Upper lobe of left lung (tissue), 6 donors: ENCODE results near the gene MICOS13. TPM values are rescaled to one million over a fixed set of nuclear protein-coding genes. Genes with fewer than 3 reads are reported as not detected.

Source experiments
- ATAC-seq, 2 donors: fragments of 200-7000 bp; cut with Tn5 transposase; one replicate each; pipeline ENCODE4 v1.9.1; 2022; ENCODE audit warnings: mild to moderate bottlenecking in 2 of 2, moderate library complexity in 2 of 2; ENCODE audit not compliant: low FRiP score in 2 of 2
- DNase-seq, 2 donors: peaks; one replicate each; pipeline ENCODE4 v3.0.0-alpha.2; 2019 to 2020
- H3K27ac ChIP-seq, 4 donors: fragments of 200-600 bp; sonication (generic); one replicate each; pipeline ENCODE4 v1.5.1; 2016 to 2019
- H3K27me3 ChIP-seq, 4 donors: fragments of 200-600 bp; sonication (generic); one replicate each; pipeline ENCODE4 v1.5.1; 2017 to 2019
- H3K36me3 ChIP-seq, 4 donors: fragments of 200-600 bp; sonication (generic); one replicate each; pipeline ENCODE4 v1.5.1; 2016 to 2019
- H3K4me1 ChIP-seq, 4 donors: fragments of 200-600 bp; sonication (generic); one replicate each; pipeline ENCODE4 v1.5.1; 2018 to 2019
- H3K4me3 ChIP-seq, 4 donors: fragments of 200-600 bp; sonication (generic); one replicate each; pipeline ENCODE4 v1.5.1; 2017 to 2019; ENCODE audit warnings: mild to moderate bottlenecking in 2 of 4, moderate library complexity in 1 of 4
- H3K9me3 ChIP-seq, 4 donors: fragments of 200-600 bp; sonication (generic); one replicate each; pipeline ENCODE4 v1.5.1; 2018 to 2019
- EP300 ChIP-seq, 4 donors: sonication (generic); formaldehyde crosslinking; IDR thresholded peaks; one replicate each; pipeline ENCODE4 v1.5.1; 2017; ENCODE audit warnings: antibody characterized with exemption in 4 of 4, control low read depth in 2 of 4
- POLR2A ChIP-seq, 4 donors: fragments of 450-650 bp; IDR thresholded peaks; one replicate each; pipeline ENCODE4 v1.5.1; 2016 to 2017; ENCODE audit warnings: antibody characterized with exemption in 4 of 4, mild to moderate bottlenecking in 2 of 4
- POLR2AphosphoS5 ChIP-seq, 2 donors: sonication (generic); formaldehyde crosslinking; IDR thresholded peaks; one replicate each; pipeline ENCODE4 v1.5.1; 2017; ENCODE audit warnings: antibody characterized with exemption in 2 of 2
- WGBS, 2 donors: methylation state at CpG; one replicate each; pipeline ENCODE4 v1.1.5; 2017 to 2018; 5-methylcytosine and 5-hydroxymethylcytosine counted together
- total RNA-seq, 6 donors: library from RNA; depleted of rRNA in 4 of 6; stranded (reverse); fragments of >200 nt in 4 of 6; gene quantifications; one replicate each; pipeline versions ENCODE4 v1.1.0 to v1.2.1, GENCODE V29; 2016 to 2021
- TF ChIP-seq, protein P1 (sequence below), 6 experiments: fragments of 450-650 bp in 4 of 6; fragments of 200-600 bp in 2 of 6; sonication (generic) in 2 of 6; IDR thresholded peaks; one replicate each; pipeline ENCODE4 v1.5.1; 2016 to 2019; ENCODE audit warnings: antibody characterized with exemption in 6 of 6
- donor health status: DM: no; HTN: no; CAD: no; lungs with moderate emphysema.
- donor health status: DM: no; HTN: yes; CAD: no; lungs with severe emphysema.

The MICOS13 gene
- total RNA-seq, 6 donors from 2014 or later = 19.1 to 63.2 (median 34.2) TPM

DNA sequence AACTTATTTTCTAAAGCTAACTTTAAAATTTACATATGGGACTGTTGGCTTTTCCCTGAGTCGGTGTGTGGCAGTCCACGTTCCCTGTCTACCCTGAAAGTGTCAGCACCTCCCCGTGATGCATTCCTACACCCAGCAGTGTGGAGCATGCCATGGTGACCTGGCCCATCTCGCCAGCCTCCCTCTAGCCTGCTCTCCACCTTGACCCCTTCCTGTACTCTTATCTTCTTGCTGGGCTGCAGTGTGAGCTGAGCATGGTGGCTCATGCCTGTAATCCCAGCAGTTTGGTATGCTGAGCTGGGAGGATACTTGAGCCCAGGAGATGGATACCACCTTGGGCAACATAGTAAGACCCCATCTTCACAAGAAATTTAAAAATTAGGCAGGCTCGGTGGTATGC lies 25.4 kb downstream of the MICOS13 start:
- Histone ChIP-seq H3K4me1 (no peaks in the 10 kb centered on the region), H3K4me3 (no peak overlapping the region), H3K9me3 (no peaks in the 10 kb centered on the region), H3K36me3 (peaks cover 76 to 100% (median 95%) of the 10 kb centered on the region in 4 donors), H3K27ac (no peak overlapping the region), H3K27me3 (no peaks in the 10 kb centered on the region)
- TF ChIP-seq, protein P1, sequence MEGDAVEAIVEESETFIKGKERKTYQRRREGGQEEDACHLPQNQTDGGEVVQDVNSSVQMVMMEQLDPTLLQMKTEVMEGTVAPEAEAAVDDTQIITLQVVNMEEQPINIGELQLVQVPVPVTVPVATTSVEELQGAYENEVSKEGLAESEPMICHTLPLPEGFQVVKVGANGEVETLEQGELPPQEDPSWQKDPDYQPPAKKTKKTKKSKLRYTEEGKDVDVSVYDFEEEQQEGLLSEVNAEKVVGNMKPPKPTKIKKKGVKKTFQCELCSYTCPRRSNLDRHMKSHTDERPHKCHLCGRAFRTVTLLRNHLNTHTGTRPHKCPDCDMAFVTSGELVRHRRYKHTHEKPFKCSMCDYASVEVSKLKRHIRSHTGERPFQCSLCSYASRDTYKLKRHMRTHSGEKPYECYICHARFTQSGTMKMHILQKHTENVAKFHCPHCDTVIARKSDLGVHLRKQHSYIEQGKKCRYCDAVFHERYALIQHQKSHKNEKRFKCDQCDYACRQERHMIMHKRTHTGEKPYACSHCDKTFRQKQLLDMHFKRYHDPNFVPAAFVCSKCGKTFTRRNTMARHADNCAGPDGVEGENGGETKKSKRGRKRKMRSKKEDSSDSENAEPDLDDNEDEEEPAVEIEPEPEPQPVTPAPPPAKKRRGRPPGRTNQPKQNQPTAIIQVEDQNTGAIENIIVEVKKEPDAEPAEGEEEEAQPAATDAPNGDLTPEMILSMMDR (IDR thresholded peaks at IDR 0.05) = no peak
- TF ChIP-seq EP300 (IDR thresholded peaks at IDR 0.05) (no peak), POLR2AphosphoS5 (IDR thresholded peaks at IDR 0.05) (no peak), POLR2A (IDR thresholded peaks at IDR 0.05) (no peak)
- ATAC-seq = no peak
- DNase-seq = no peak
- WGBS, 2 donors = 93 to 98% methylated on average over 5 of the region's 5 CpGs

DNA sequence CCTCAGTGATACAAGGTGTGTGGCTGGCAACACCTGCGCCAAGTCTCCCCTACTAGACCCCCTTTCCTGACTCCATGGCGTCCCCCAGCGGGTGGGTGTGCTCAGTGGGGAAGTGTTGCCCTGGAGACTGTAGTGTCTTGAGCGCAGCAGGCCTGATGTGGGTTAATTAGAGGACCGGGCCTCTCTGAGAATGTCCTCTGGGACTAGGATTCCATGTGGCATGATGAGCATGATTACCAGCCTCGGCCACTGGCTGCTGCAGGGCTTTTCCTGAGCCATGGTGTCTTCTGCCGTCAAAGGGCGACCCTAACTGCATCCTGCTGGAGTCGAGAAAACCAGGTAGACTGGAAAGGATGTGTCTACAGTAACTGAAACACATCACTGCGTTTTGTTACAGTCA lies 28.1 kb downstream of the MICOS13 start:
- Histone ChIP-seq H3K9me3 (no peaks in the 10 kb centered on the region), H3K27me3 (no peaks in the 10 kb centered on the region), H3K36me3 (peaks cover 74 to 92% (median 82%) of the 10 kb centered on the region in 4 donors), H3K4me1 (no peaks in the 10 kb centered on the region), H3K27ac (no peak overlapping the region), H3K4me3 (no peak overlapping the region)
- 97 to 98% methylated on average over 10 of the region's 10 CpGs for whole genome bisulfite sequencing, 2 donors
- TF ChIP-seq EP300 (IDR thresholded peaks at IDR 0.05) (no peak), POLR2A (IDR thresholded peaks at IDR 0.05) (no peak)
- TF ChIP-seq, protein P1 (IDR thresholded peaks at IDR 0.05) = no peak
- ATAC-seq (peak in 1 of 2 donors; percentile 24), DNase-seq (no peak)

GRCh38 chr19:5651361-5651760 lies 29.0 kb downstream of the MICOS13 start:
- Histone ChIP-seq H3K9me3 (no peaks in the 10 kb centered on the region), H3K27ac (no peak overlapping the region), H3K4me1 (no peaks in the 10 kb centered on the region), H3K4me3 (no peak overlapping the region), H3K36me3 (peaks cover 76 to 92% (median 83%) of the 10 kb centered on the region in 4 donors), H3K27me3 (no peaks in the 10 kb centered on the region)
- ATAC-seq (no peak), DNase-seq (no peak)
- WGBS, 2 donors = 92 to 94% methylated on average over 3 to 5 of the region's 5 CpGs
- TF ChIP-seq POLR2AphosphoS5 (IDR thresholded peaks at IDR 0.05) = no peak
- no peak for TF ChIP-seq POLR2A (IDR thresholded peaks at IDR 0.05)
- TF ChIP-seq, protein P1 (IDR thresholded peaks at IDR 0.05) = no peak
- no peak for TF ChIP-seq EP300 (IDR thresholded peaks at IDR 0.05)

- Histone ChIP-seq H3K9me3 (no peaks in the 10 kb centered on the region), H3K27ac (no peak overlapping the region), H3K27me3 (no peaks in the 10 kb centered on the region), H3K4me3 (no peak overlapping the region), H3K36me3 (peaks cover 67 to 92% (median 78%) of the 10 kb centered on the region in 4 donors), H3K4me1 (no peaks in the 10 kb centered on the region)
- no peak for DNase-seq
- ATAC-seq = no peak
- no peak for TF ChIP-seq POLR2A (IDR thresholded peaks at IDR 0.05)
- TF ChIP-seq POLR2AphosphoS5 (IDR thresholded peaks at IDR 0.05) = no peak
- no peak for TF ChIP-seq EP300 (IDR thresholded peaks at IDR 0.05)
- TF ChIP-seq, protein P1 (IDR thresholded peaks at IDR 0.05) = no peak
- WGBS, 2 donors = 92 to 96% methylated on average over 9 to 10 of the region's 11 CpGs
Measured at GRCh38 chr19:5648464-5648863, 31.9 kb downstream of the MICOS13 start.

DNA sequence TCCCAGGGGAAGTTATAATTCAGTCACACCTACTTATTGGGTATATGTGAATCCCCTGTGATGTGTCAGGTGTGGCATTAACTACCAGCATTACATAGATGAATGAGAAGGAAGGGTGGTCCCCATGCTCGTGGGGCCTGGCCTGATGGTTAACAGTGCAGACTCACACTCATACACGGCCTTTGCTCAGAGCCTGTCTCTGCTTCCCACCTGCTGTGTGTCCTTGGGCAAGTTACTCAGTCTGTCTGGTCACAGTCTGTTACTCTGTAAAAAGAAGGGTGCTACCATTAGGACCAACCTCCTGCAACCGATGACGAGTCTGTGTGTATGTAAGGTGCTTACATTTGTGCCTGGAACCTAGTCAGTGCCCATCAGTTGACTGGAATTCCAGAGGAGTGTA lies 33.6 kb downstream of the MICOS13 start:
- H3K4me3 ChIP-seq = no peak overlapping the region
- no peak overlapping the region for H3K27ac ChIP-seq
- DNase-seq (no peak), ATAC-seq (no peak)
- WGBS, 2 donors = 83 to 95% methylated on average over 4 of the region's 4 CpGs
- no peak for TF ChIP-seq POLR2A (IDR thresholded peaks at IDR 0.05)
- TF ChIP-seq EP300 (IDR thresholded peaks at IDR 0.05) = no peak
- TF ChIP-seq, protein P1 (IDR thresholded peaks at IDR 0.05) = no peak
- TF ChIP-seq POLR2AphosphoS5 (IDR thresholded peaks at IDR 0.05) = no peak
- peaks cover 0 to 2% (median 0%) of the 10 kb centered on the region in 4 donors for H3K4me1 ChIP-seq
- H3K36me3 ChIP-seq = peaks cover 59 to 92% (median 73%) of the 10 kb centered on the region in 4 donors
- no peaks in the 10 kb centered on the region for H3K27me3 ChIP-seq
- H3K9me3 ChIP-seq = no peaks in the 10 kb centered on the region
